DMS153 (cell line): ENCODE results near the gene MVB12B.

Source experiments
- DNase-seq: peaks from one replicate; lab custom pipeline; 2025; lab: John Stamatoyannopoulos, UW

MVB12B gene

DNA sequence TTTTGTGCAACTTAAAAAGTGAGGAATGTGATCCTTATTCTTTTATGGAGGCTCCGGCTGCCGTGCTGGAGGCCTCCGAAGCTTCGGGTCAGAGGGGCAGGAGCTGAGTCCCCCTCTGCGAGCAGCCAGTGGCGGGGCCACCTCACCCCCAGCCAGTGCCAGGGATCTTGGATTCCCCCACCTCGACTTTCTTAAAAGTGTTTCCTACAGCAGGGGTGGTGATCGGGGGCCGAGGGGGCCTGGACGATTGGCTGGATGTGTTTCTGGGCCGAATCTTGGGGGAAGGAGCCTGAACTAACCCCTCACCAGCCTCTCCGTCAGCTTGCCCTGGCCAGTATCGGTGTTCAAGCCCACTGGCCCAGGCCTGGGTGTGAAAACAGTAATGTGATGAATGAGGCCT, 194.9 kb downstream of the MVB12B start:
- no peak for DNase-seq

DNA sequence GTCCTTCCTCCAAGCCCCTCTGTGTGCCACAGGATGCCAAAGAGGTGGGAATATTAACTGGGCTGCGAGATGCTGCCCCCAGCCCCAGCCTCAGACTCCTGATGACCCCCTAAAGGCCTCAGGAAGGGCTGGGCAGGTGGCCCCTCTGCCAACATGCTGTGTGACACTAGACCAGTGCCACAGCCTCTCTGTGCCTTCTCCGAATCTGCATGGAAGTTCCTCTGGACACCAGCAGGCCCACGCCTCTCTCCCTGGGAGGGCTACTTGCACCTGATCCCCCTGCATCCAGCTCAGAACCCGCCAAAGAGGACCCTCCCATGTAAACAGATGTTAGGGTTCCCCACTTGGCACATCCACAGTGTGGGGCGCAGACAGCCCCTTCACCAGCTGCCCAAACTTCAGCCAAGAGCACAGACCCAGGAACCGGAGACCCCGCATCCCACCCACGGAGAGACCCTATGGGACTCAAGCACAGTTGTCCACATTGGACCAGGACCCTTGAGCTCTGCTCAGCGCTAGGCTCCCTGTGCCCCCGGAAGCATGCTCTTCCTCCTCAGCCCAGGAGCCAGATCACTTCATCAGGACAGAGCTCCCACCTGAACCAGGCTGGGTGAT, 195.5 kb downstream of the MVB12B start:
- no peak for DNase-seq

GRCh38 chr9:126522612-126523356, 196.2 kb downstream of the MVB12B start:
- no peak for DNase-seq

DNA sequence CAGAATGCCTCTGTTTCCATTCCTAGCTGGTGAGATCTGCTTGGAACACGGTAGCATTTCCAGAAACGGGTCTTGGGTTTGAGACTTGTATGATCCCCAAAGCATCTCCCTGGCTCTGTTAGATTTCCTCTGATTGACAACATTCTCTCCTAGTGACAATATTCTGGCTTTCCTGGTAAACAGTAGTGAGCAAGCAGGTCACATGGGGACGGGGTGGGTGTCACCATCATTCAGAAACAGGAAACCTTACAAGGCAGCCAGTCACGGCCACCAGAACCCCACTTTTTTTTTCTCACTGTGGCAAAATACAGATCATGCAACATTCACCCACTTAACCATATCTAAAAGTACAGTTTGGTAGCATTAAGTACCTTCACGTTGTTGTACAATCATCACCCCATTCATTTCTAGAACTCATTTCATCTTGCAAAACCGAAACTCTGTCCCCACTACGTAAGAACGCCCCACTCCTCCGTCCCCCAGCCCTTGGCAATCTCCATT, 197.0 kb downstream of the MVB12B start:
- DNase-seq, result no peak

DNA sequence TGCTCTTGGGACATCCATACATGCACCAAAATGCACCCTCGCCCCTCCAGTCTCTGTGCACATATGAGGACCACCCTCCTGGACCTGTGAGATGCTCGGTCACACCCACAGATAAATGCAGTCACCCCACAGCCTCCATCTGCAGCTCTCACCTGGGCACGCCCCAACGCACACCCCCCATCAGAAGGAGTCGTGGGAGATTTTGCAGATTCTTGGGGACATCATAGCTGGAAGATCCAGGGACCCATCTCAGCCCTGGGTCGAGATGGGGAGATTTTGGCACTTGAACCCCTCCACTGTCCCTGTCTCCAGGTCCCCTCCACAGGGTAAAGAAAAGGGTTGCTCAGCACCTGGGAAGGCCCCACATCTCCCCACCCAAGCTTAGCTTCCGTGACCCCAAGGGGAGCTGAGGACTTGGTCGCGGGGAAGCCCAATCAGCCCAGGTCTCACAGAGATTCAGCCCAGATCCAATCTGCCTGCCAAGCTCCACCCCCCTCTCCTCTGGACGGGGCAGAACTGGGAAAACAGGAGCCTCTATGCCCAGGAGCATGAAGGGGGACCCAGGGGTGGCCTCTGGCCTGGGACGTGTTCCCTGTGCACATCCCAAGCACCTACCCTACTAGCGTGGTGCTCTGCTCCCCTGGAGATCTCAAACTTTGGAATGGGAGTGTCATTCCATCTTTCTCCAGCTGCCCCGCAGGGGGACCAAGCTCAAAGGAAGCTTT, 197.9 kb downstream of the MVB12B start:
- no peak for DNase-seq

DNA sequence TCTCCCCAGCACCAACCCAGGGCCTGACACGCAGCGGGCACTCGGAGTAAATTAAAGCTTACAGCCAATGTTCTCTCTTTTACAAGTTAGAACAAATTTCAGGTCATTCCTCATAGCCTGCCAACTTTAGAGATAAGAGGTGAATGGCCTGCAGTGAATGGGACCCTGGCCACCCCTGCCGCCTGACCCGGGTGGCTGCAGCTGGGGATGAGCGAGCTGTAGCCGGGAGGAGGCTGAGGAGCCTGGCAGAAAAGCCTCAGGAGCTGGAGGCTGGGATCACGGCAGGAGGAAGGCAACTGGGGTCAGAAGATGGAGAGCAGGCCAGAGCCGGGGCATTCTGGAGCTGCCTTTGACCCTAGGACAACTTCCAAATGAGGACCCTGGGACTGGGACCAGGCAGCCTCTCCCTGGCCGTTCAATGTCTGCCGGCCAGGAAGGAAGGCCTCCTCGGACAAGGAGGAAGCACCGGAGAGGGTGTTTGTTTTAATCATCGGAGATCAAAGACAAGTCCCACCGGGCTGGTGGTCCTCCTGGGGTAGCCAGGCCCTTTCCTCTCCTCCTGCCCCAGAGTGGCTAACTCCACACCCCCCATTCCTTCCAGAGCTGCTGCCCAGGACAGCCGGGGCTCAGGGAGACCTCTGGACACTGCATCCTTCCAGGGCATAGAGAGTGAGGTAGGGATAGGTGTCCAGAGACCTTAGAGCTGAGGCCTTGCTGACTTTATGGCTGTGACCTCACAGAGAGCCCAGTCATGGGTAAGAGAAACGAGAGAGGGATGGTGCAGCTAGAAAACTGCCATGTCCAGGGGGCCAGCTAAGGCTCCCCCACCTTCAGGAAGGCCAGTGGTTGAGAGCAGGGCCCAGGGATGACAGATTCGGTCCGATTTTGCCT, 199.8 kb downstream of the MVB12B start:
- no peak for DNase-seq

DNA sequence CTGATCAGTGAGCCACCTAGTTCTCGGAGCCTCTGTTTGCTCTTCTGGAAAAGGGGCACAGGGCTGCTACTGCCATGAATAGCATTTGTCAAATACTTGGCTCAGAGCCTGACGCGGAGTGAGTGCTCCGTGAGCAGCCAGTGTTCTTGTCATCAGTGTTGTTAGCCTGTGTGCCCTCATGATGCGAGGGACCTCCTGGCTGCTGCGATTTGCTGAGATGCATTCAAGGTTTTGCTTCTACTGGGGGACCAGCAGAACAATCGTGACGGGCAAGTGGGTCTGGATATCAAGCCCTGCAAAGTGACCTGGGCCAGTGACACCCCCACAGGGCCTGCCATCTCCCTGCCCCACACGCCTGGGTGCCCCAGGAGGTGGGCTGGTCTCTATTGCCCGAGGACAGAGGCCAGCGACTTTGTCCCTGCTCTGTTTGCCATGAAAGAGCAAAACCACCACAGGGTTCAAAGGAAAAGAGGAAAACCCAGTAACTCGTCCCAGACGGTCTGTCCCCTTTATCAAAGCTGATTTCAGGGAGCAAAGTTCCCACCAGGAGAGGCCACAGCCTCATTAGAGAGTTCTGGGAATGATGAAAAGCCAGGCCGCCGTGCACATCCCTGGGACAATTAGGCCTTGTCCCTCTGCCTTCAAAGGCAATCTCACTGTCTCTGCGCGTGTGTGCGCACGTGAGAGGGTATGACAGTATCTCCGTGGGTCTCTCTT, 200.6 kb downstream of the MVB12B start:
- DNase-seq, result no peak

DNA sequence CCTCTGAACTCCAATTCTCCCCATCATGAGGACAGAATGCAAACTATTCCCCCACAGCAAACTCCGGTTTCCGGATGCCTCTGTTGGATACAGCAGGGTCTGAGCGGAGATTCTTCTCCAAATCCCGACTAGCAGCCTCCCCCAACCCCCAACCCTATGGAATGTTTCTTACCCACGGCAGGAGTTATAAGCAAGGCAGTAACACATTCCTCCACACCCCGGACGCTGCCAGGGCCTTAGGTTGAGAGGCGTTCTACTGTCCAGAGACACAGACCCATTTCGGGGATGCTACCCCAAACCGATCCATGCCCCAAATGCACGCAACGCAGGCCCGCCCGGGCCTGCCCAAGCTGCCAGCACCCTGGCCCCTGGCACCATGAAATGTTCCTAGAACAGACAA, 201.5 kb downstream of the MVB12B start:
- no peak for DNase-seq

GRCh38 chr9:126528915-126529314, 202.3 kb downstream of the MVB12B start:
- no peak for DNase-seq

DNA sequence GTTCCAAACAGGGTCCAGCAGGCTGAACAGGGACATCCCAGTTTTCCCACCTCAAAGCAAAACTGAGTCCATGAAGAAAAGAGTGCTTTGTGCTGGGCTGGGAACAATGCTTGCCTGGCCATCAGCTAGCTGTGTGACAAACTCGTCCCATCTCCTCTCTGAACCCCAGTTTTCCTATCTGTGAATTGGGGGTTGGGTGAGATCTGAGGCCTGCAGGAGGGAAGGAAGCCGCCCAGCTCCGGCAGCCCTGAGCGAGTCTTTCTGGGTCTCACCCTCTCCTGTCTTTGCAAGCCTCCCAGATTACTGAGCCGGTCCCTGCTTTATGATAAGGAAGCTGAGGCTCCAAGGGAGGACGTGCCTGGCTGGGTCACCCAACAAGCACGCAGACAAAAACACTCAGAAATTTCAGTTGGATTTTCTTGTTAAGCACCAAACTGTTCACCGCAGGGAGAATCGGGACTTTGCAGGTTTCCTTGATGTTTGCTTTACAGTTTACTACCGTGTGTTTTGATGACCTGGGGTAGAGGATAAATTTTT, 204.5 kb downstream of the MVB12B start:
- no peak for DNase-seq

- no peak for DNase-seq
These were observed 205.0 kb downstream of the MVB12B start for GRCh38 chr9:126531591-126531990.

- DNase-seq, result no peak
These were observed 205.4 kb downstream of the MVB12B start for GRCh38 chr9:126532019-126532462.

GRCh38 chr9:126532489-126532888, 205.9 kb downstream of the MVB12B start:
- no peak for DNase-seq

DNA sequence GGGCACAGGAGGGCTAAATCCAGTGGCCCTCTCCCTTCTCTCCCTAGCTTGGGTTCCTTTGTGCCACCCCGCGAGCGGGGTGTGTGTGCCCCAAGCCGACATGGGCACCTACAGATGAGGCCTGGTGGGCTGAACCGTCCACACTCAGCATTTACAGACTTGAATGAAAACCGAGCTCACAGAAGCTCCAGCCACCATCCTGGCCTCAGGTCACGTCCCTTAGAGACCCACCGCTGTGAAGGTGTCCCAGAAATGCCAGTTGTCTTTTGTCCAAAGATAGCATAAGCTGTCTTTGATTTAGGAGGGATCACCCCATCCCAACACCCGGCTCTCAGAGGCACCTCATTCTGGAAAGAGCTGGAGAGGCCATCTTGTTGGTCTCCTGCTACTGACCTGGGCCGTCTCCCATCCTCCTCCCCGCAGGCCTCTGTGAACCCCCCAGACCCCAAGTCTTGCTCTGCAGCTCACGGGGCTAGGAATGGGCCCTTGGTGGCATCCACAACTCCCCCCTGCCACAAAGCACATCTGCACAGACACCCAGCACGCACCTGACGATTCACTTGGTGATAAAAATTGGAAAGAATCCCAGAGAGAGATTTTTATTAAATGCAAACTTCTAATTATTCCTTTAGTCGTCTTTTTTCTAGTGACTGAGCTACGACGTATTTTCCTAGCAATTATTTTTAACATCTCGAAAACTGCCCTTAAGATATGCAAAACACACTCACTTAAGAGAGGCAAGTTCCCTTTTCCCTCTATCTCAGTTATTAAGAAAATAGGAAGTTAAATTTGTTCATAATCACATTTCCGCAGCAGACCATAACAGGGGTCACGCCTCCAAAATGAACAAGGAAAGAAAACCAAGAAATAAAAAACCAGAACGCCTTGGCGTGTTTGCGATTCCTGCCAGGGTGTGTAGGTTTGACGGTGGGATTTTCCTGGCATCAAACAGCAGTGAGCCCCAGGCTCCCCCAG, 206.6 kb downstream of the MVB12B start:
- DNase-seq, result no peak

- no peak for DNase-seq
These were observed 207.3 kb downstream of the MVB12B start for GRCh38 chr9:126533926-126534310.

DNA sequence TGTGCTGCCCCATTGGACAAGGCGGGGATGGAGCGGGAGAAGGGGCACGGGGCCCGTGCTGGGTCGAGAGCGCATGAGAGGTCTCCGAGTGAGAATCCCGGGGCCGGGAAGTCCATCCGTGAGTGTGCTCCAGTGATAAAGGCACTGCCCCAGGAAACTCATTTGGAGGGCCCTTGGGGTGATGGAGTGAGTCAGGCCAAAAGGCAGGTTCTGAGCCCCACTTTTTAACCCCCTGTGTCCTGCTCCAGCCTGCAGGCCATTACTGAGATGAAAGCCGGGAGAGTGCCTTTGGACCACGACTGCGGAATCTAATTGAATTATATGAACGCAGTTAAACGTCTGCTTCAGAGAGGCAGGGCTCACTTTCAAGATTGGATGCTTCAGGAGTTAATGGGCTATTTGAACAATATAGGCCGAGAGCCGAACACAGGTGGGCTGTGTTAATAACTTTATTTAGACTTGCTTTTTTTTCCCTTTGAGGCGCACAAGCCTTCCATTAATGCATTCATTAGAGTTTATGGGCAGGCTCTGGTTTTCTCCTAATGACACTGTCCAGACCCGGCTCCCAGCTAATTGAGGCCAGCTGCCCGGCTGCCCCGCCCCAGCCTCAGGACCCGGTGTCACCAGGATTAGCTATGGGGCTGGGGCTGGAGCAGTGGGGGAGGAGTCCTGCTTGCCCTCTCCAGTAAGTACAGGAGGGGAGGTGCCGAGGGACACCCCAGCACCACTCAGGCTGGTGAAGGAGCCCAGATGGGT, 208.0 kb downstream of the MVB12B start:
- no peak for DNase-seq

DNA sequence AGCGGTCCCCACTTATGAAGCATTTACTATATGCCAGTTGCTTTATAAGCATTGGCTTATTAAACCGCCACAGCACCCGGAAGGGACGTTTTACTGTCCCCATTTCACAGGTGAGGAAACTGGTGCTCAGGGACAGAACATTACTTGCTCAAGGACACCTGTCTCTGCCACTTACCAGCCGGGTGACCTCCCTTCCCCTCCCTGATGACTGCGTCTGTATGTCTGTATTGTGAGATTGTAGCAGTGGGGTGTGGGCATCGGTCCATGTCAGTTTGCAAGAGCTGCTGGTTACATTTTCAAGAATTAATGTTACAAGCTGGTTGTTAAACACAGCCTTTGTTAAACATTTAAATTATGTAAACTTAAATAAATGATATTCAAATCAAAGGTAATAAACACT, 209.5 kb downstream of the MVB12B start:
- DNase-seq, result no peak

- no peak for DNase-seq
These were observed 210.3 kb downstream of the MVB12B start for GRCh38 chr9:126536841-126537465.

DNA sequence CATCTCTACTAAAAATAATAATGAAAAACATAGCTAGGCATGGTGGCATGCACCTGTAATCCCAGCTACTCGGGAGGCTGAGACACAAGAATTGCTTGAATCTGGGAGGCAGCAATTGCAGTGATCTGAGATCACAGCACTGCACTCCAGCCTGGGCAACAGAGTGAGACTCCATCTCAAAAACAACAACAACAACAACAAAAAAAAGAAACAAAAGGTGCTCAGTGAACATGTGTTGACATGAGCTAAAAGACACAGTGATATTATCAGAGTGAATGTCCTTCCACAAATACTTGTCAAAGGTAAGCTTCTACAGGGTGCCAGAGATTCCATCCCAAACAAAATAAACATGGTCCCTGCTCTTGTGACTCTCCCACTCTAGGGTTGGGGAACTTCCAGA, 211.9 kb downstream of the MVB12B start:
- no peak for DNase-seq
